Right atrium auricular region (tissue), 2 donors: ENCODE measurements around the gene UBR1. TPM values are rescaled to one million over a fixed set of nuclear protein-coding genes. Genes with fewer than 3 reads are reported as not detected.
"Not testable (repeated sequence)": the region's sequence is repeated elsewhere in the genome, so short reads cannot be mapped to it uniquely, and the experiment has no call there.

Experiments
- DNase-seq: peaks from one replicate; pipeline ENCODE4 v3.0.0-alpha.2; 2019; ENCODE audit warnings: low spot score
- H3K27ac ChIP-seq, 2 donors: fragments of 200-600 bp; sonication (generic); 1 replicate in 1 of 2; 2 replicates in 1 of 2; pipeline ENCODE4 v1.5.1; 2016 to 2019
- H3K27me3 ChIP-seq, 2 donors: fragments of 200-600 bp; sonication (generic); one replicate each; pipeline versions ENCODE4 v1.5.1 to v1.6.0; 2017 to 2019
- H3K36me3 ChIP-seq: fragments of 200-600 bp; sonication (generic); one replicate; pipeline ENCODE4 v1.5.1; 2016
- H3K4me1 ChIP-seq, 2 donors: fragments of 200-600 bp; sonication (generic); one replicate each; pipeline versions ENCODE4 v1.5.1 to v1.6.0; 2017 to 2019
- H3K4me3 ChIP-seq, 2 donors: fragments of 200-600 bp; sonication (generic); 1 replicate in 1 of 2; 2 replicates in 1 of 2; pipeline ENCODE4 v1.5.1; 2017 to 2019; ENCODE audit warnings: mild to moderate bottlenecking in 1 of 2, moderate library complexity in 1 of 2
- H3K9me3 ChIP-seq, 2 donors: fragments of 200-600 bp; sonication (generic); one replicate each; pipeline ENCODE4 v1.5.1; 2019
- CTCF ChIP-seq, 2 donors: fragments of 200-600 bp; sonication (generic); IDR thresholded peaks; one replicate each; pipeline ENCODE4 v1.5.1; 2019; ENCODE audit warnings: antibody characterized with exemption in 2 of 2
- total RNA-seq, 2 donors: library from RNA; depleted of rRNA; stranded (reverse); fragments of >200 nt; gene quantifications; one replicate each; pipeline ENCODE4 v1.1.0, GENCODE V29; 2016

The UBR1 gene
- total RNA-seq, 2 donors from 2014 or later, result 20.0 to 21.0 TPM

GRCh38 chr15:43009206-43009605 is 96.6 kb downstream of the UBR1 start:
- H3K4me3 ChIP-seq, result no peak overlapping the region
- DNase-seq, result no peak
- no peak overlapping the region for H3K27ac ChIP-seq
- TF ChIP-seq CTCF (IDR thresholded peaks at IDR 0.05), result no peak
- H3K27me3 ChIP-seq, result no peaks in the 10 kb centered on the region
- H3K36me3 ChIP-seq, result peaks cover 30% of the 10 kb centered on the region
- H3K9me3 ChIP-seq, result no peaks in the 10 kb centered on the region
- H3K4me1 ChIP-seq, result no peaks in the 10 kb centered on the region

DNA sequence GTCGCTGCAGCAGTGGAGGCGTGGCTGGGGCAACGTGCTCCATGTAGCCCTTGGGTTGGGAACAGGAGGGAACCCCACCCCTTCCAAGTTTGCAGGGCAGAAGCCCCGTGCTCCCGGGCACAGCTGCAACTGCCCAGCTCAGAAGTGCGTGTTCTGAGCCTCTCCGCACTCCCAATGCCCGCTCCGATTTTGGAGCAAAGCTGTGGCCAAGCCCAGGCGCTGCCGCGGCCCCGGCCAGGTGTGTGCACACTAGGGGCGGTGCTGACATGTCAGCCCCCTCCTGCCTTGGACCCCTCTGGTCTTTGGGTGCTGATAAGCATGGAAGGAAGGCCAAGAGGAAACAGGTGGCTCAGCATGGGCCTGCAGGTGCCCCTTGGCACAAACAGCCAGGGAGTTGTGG is 97.7 kb downstream of the UBR1 start:
- Histone ChIP-seq H3K9me3 (no peaks in the 10 kb centered on the region), H3K4me3 (no peak overlapping the region), H3K4me1 (no peaks in the 10 kb centered on the region), H3K27ac (no peak overlapping the region), H3K27me3 (no peaks in the 10 kb centered on the region), H3K36me3 (peaks cover 38% of the 10 kb centered on the region)
- DNase-seq, result no peak
- no peak for TF ChIP-seq CTCF (IDR thresholded peaks at IDR 0.05)

GRCh38 chr15:43007551-43007950 is 98.3 kb downstream of the UBR1 start:
- Histone ChIP-seq H3K27ac (no peak overlapping the region), H3K9me3 (no peaks in the 10 kb centered on the region), H3K36me3 (peaks cover 44% of the 10 kb centered on the region), H3K27me3 (no peaks in the 10 kb centered on the region), H3K4me1 (no peaks in the 10 kb centered on the region), H3K4me3 (no peak overlapping the region)
- no peak for DNase-seq
- TF ChIP-seq CTCF (IDR thresholded peaks at IDR 0.05), result no peak

- H3K4me3 ChIP-seq, result no peak overlapping the region
- H3K36me3 ChIP-seq, result peaks cover 50% of the 10 kb centered on the region
- H3K9me3 ChIP-seq, result no peaks in the 10 kb centered on the region
- H3K27me3 ChIP-seq, result no peaks in the 10 kb centered on the region
- no peak overlapping the region for H3K27ac ChIP-seq
- no peaks in the 10 kb centered on the region for H3K4me1 ChIP-seq
- DNase-seq, result no peak
- no peak for TF ChIP-seq CTCF (IDR thresholded peaks at IDR 0.05)
Observed at GRCh38 chr15:43006991-43007390, 98.8 kb downstream of the UBR1 start.

DNA sequence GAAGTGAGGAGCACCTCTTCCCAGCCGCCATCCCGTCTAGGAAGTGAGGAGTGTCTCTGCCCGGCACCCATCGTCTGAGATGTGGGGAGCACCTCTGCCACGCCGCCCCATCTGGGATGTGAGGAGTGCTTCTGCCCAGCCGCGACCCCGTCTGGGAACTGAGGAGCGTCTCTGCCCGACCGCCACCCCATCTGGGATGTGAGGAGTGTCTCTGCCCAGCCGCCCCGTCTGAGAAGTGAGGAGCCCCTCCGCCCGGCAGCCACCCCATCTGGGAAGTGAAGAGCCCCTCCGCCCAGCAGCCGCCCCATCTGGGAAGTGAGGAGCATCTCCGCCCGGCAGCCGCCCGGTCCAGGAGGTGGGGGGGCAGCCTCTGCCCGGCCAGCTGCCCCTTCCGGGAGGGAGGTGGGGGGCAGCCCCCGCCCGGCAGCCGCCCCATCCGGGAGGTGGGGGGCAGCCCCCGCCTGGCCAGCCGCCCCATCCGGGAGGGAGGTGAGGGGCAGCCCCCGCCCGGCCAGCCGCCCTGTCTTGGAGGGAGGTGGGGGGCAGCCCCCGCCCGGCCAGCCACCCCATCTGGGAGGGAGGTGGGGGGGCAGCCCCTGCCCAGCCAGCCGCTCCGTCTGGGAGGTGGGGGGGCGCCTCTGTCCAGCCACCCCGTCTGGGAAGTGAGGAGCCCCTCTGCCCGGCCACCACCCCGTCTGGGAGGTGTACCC is 100.8 kb downstream of the UBR1 start:
- not testable (repeated sequence) for H3K27me3 ChIP-seq, H3K4me3 ChIP-seq, H3K4me1 ChIP-seq, DNase-seq, H3K9me3 ChIP-seq, H3K27ac ChIP-seq
- H3K36me3 ChIP-seq, result peaks cover 40% of the 10 kb centered on the region

- Histone ChIP-seq H3K4me1 (no peaks in the 10 kb centered on the region), H3K27me3 (no peaks in the 10 kb centered on the region), H3K9me3 (no peaks in the 10 kb centered on the region), H3K27ac (peak overlapping the region; percentile 21 to 69), H3K4me3 (no peak overlapping the region), H3K36me3 (peaks cover 39% of the 10 kb centered on the region)
- no peak for DNase-seq
- no peak for TF ChIP-seq CTCF (IDR thresholded peaks at IDR 0.05)
Observed at GRCh38 chr15:42999201-42999779, 106.5 kb downstream of the UBR1 start.
